HL-60 (cell line): Measurements from ENCODE around the gene RB1.

Experiments used
- GABPA ChIP-seq: IDR thresholded peaks from 2 replicates; pipeline ENCODE4 v1.6.1; 2012; ENCODE audit warnings: low read depth
- SPI1 ChIP-seq: IDR thresholded peaks from 2 replicates; pipeline ENCODE4 v1.6.1; 2012; ENCODE audit warnings: low read depth, mild to moderate bottlenecking, borderline replicate concordance
- TF ChIP-seq, protein P1 (sequence below): IDR thresholded peaks from one replicate; pipeline ENCODE4 v1.5.1; 2011; ENCODE audit warnings: low read length, control low read depth, inconsistent platforms; ENCODE audit not compliant: insufficient read depth
- TF ChIP-seq, protein P2 (sequence below): IDR thresholded peaks from 2 replicates; pipeline ENCODE4 v1.6.1; 2012; ENCODE audit warnings: low read depth; ENCODE audit not compliant: insufficient replicate concordance

DNA sequence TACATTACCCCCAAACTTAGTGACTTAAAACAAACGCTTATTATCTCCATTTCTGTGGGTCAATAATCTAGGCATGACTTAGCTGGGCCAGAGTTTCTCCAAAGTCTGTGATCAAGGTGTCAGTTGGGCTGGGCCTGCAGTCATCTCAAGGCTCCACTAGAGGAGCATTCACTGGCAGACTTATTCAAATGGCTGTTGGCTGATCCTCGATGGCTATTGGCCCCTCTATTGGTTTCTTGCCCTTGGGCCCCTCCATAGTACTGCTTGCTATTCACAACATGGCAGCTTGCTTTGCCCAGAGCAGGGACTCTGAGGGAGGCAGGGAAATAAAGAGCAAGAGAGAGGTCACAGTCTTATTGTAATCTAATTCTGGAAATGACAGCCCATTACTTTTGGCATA is 171.7 kb downstream of the RB1 start:
- TF ChIP-seq, protein P1, sequence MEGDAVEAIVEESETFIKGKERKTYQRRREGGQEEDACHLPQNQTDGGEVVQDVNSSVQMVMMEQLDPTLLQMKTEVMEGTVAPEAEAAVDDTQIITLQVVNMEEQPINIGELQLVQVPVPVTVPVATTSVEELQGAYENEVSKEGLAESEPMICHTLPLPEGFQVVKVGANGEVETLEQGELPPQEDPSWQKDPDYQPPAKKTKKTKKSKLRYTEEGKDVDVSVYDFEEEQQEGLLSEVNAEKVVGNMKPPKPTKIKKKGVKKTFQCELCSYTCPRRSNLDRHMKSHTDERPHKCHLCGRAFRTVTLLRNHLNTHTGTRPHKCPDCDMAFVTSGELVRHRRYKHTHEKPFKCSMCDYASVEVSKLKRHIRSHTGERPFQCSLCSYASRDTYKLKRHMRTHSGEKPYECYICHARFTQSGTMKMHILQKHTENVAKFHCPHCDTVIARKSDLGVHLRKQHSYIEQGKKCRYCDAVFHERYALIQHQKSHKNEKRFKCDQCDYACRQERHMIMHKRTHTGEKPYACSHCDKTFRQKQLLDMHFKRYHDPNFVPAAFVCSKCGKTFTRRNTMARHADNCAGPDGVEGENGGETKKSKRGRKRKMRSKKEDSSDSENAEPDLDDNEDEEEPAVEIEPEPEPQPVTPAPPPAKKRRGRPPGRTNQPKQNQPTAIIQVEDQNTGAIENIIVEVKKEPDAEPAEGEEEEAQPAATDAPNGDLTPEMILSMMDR: no peak
- TF ChIP-seq, protein P2, sequence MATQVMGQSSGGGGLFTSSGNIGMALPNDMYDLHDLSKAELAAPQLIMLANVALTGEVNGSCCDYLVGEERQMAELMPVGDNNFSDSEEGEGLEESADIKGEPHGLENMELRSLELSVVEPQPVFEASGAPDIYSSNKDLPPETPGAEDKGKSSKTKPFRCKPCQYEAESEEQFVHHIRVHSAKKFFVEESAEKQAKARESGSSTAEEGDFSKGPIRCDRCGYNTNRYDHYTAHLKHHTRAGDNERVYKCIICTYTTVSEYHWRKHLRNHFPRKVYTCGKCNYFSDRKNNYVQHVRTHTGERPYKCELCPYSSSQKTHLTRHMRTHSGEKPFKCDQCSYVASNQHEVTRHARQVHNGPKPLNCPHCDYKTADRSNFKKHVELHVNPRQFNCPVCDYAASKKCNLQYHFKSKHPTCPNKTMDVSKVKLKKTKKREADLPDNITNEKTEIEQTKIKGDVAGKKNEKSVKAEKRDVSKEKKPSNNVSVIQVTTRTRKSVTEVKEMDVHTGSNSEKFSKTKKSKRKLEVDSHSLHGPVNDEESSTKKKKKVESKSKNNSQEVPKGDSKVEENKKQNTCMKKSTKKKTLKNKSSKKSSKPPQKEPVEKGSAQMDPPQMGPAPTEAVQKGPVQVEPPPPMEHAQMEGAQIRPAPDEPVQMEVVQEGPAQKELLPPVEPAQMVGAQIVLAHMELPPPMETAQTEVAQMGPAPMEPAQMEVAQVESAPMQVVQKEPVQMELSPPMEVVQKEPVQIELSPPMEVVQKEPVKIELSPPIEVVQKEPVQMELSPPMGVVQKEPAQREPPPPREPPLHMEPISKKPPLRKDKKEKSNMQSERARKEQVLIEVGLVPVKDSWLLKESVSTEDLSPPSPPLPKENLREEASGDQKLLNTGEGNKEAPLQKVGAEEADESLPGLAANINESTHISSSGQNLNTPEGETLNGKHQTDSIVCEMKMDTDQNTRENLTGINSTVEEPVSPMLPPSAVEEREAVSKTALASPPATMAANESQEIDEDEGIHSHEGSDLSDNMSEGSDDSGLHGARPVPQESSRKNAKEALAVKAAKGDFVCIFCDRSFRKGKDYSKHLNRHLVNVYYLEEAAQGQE: no peak
- TF ChIP-seq GABPA (no peak), SPI1 (no peak)
